Chondrocyte (in vitro differentiated cells): ENCODE measurements around the gene GRIN2D. TPM values are rescaled to one million over a fixed set of nuclear protein-coding genes. Genes with fewer than 3 reads are reported as not detected.

ENCODE experiments used
- DNase-seq: peaks from one replicate; pipeline ENCODE4 v3.0.0; 2021; ENCODE audit warnings: mixed read lengths, low spot score
- H3K27ac Mint-ChIP-seq: one replicate; pipeline ENCODE4 v1.8.0; 2021; ENCODE audit warnings: mild to moderate bottlenecking, moderate library complexity, mixed read lengths; ENCODE audit not compliant: unreplicated experiment
- H3K27me3 Mint-ChIP-seq: 2 replicates; pipeline ENCODE4 v1.8.0; 2021; ENCODE audit warnings: low read depth, mixed read lengths
- H3K36me3 Mint-ChIP-seq: 2 replicates; pipeline ENCODE4 v1.8.0; 2021; ENCODE audit warnings: low read depth, mixed read lengths
- H3K4me1 Mint-ChIP-seq: 2 replicates; pipeline ENCODE4 v1.8.0; 2021; ENCODE audit warnings: low read depth, mild to moderate bottlenecking, mixed read lengths
- H3K4me3 Mint-ChIP-seq: one replicate; pipeline ENCODE4 v1.8.0; 2021; ENCODE audit warnings: mild to moderate bottlenecking, moderate library complexity, mixed read lengths; ENCODE audit not compliant: unreplicated experiment
- H3K9me3 Mint-ChIP-seq: 2 replicates; pipeline ENCODE4 v1.8.0; 2021; ENCODE audit warnings: low read depth, mixed read lengths
- CTCF ChIP-seq: fragments of 200-600 bp; sonication (generic); IDR thresholded peaks from 2 replicates; pipeline ENCODE4 v1.5.0; 2021; ENCODE audit warnings: antibody characterized with exemption, mild to moderate bottlenecking, moderate library complexity
- total RNA-seq: library from RNA; stranded (reverse); gene quantifications from 3 replicates; pipeline ENCODE4 v1.2.1, GENCODE V29; 2021

The GRIN2D gene
- total RNA-seq, 1 donor from 2014 or later, result 4.9 TPM

- TF ChIP-seq CTCF, result no peak
- peaks cover 6% of the 10 kb centered on the region for H3K9me3 Mint-ChIP-seq
Observed at GRCh38 chr19:48433337-48433736, 39.9 kb downstream of the GRIN2D start.

GRCh38 chr19:48436586-48436985 lies 43.1 kb downstream of the GRIN2D start:
- Mint-ChIP-seq H3K4me1 (no peaks in the 10 kb centered on the region), H3K36me3 (peaks cover 2% of the 10 kb centered on the region), H3K27me3 (no peaks in the 10 kb centered on the region), H3K4me3 (no peak overlapping the region), H3K27ac (no peak overlapping the region), H3K9me3 (no peaks in the 10 kb centered on the region)
- no peak for TF ChIP-seq CTCF
- DNase-seq, result no peak

More at GRCh38 chr19:48433337-48433736, 39.9 kb downstream of the GRIN2D start:
- no peak overlapping the region for H3K4me3 Mint-ChIP-seq
- H3K4me1 Mint-ChIP-seq, result no peaks in the 10 kb centered on the region
- H3K36me3 Mint-ChIP-seq, result peaks cover 3% of the 10 kb centered on the region
- no peak for DNase-seq
- no peaks in the 10 kb centered on the region for H3K27me3 Mint-ChIP-seq
- no peak overlapping the region for H3K27ac Mint-ChIP-seq

GRCh38 chr19:48441360-48442050 lies 48.0 kb downstream of the GRIN2D start:
- H3K4me3 Mint-ChIP-seq, result no peak overlapping the region
- H3K27me3 Mint-ChIP-seq, result no peaks in the 10 kb centered on the region
- no peak for DNase-seq
- no peak overlapping the region for H3K27ac Mint-ChIP-seq
- TF ChIP-seq CTCF, result no peak
- H3K4me1 Mint-ChIP-seq, result peaks cover 17% of the 10 kb centered on the region
- no peaks in the 10 kb centered on the region for H3K36me3 Mint-ChIP-seq
- no peaks in the 10 kb centered on the region for H3K9me3 Mint-ChIP-seq

GRCh38 chr19:48442116-48443035 lies 48.9 kb downstream of the GRIN2D start:
- Mint-ChIP-seq H3K4me3 (no peak overlapping the region), H3K9me3 (no peaks in the 10 kb centered on the region), H3K4me1 (peaks cover 19% of the 10 kb centered on the region), H3K27me3 (no peaks in the 10 kb centered on the region), H3K36me3 (no peaks in the 10 kb centered on the region), H3K27ac (no peak overlapping the region)
- no peak for TF ChIP-seq CTCF
- no peak for DNase-seq

GRCh38 chr19:48443256-48443655 lies 49.8 kb downstream of the GRIN2D start:
- H3K27ac Mint-ChIP-seq, result no peak overlapping the region
- DNase-seq, result no peak
- no peak overlapping the region for H3K4me3 Mint-ChIP-seq
- no peaks in the 10 kb centered on the region for H3K27me3 Mint-ChIP-seq
- H3K4me1 Mint-ChIP-seq, result peaks cover 23% of the 10 kb centered on the region
- H3K36me3 Mint-ChIP-seq, result peaks cover under 1% of the 10 kb centered on the region
- H3K9me3 Mint-ChIP-seq, result no peaks in the 10 kb centered on the region
- TF ChIP-seq CTCF, result no peak
